NCI-H524 (cell line): Measurements from ENCODE around the gene MASTL.
"Not testable (repeated sequence)": the region's sequence is repeated elsewhere in the genome, so short reads cannot be mapped to it uniquely, and the experiment has no call there.

Experiments used
- DNase-seq, 2 experiments: peaks; one replicate each; lab custom pipeline; 2025; lab: John Stamatoyannopoulos, UW

The MASTL gene

DNA sequence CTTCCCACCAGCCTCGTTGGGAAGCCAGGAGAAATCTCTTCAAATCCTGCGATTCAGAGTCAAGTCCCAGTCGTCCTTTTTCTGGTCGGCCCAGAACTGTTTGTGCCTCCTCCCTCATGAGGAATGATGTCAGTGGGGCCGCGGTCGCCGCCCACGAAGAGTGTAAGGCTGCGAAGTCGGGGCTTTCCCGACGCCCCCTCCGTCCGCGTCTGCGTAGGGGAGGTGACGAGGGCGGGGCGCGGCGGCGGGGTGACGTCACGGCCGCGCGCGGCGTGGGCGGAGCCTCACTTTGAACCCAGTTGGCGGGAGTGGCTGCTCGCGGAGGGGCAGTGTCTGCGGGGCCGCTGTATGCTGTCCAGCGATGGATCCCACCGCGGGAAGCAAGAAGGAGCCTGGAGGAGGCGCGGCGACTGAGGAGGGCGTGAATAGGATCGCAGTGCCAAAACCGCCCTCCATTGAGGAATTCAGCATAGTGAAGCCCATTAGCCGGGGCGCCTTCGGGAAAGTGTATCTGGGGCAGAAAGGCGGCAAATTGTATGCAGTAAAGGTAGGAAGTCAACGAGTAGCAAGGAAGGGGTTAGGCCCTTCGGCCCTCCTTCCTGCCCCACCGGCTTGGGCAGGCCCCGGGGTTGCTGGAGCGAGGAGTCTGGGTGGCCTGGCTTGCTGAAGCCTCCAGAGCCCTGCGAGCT lies at the start of gene MASTL:
MASTL (plus strand) TSS at position 287 of the 689 bp plus-strand sequence; CDS start at position 362, 75 bp downstream.
- DNase-seq = peak; percentile 47 to 71

DNA sequence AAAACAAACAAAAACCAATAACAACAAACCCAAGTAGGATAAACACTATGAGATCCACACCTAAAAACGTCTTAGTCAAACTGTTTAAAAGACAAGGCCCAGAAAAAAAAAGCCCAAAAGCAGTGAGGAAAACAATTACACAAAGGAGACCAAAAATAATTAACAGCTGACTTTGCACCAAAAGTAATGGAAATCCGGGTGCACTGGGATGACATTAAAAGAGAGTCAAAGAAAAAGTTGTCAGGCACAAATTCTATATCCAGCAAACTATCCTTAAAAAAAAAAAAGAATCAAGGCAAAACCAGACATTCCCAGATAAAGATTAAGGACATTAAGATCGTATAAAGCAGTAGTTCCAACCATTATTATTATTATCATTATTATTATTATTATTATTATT lies 47.0 kb upstream of the MASTL start:
- no peak for DNase-seq

DNA sequence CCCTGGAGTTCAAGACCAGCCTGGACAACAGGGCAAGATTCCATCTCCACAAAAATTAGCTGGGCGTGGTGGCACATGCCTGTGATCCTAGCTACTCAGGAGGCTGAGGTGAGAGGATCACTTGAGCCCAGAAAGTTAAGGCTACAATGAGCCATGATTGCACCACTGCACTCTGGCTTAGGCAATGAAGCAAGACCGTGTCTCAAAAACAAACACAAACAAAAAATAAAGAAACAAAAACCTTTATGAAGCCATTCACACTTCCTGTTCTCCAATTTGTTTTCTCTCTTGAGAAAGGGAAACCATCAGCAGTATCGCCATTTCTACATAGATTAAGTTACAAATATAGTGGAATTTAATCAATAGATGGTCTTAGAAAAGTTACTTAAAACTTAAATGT lies 20.8 kb upstream of the MASTL start:
- no peak for DNase-seq

DNA sequence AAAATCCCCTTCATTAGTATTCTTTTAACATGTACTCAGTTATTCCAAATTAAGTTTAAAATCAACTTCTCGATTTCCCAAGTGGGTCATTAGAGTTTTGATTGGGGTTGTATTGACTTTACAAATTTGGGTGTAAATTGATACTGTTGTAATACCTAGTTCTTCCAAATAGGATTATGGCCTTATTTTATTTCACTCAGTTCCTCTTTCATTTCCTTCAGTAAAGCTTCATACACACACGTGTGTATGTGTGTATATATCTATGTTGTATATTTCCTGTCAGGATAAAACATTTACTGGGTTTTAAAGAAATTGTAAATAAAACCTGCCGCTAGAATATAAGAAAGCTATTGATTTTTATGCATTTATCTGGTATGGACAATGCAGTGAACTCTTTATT lies 16.9 kb upstream of the MASTL start:
- DNase-seq = no peak

- no peak for DNase-seq
Measured at GRCh38 chr10:27143686-27144085, 11.5 kb upstream of the MASTL start.

- no peak for DNase-seq
Measured at GRCh38 chr10:27145937-27146336, 9.2 kb upstream of the MASTL start.

DNA sequence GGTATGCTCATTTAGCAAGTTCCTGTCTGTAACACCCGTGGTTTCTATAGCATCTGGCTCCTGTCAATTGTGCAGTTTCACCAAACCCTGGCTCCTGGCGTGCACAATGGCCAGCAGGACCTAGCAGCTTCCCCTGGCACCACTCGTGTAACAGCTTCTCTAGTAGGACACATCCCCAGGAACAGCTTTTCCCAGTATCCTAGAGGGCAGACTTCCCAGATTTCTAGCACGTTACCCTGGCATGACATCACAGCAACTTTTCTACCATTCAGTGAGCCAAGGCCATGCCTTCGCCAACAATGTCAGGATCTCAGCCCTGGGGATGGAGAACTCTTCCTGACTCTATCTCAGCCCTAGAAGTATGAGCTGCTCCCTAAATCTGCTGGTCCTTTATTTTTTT lies 7.5 kb upstream of the MASTL start:
- DNase-seq = no peak

DNA sequence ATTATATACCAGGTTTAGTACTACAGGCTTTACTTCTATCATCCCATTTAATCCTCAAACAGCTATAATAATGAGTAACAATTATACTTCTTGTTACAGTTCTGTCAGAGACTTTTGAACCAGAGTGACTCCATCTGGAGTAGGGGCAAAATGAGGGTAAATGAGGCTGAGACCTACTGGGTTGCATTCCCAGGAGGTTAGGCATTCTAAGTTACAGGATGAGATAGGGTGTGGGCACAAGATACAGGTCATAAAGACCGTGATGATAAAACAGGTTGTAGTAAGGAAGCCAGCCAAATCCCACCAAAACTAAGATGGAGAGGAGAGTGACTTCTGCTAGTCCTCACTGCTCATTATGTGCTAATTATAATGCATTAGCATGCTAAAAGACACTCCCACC lies 4.9 kb upstream of the MASTL start:
- no peak for DNase-seq

GRCh38 chr10:27152687-27153086 lies 2.5 kb upstream of the MASTL start:
- no peak for DNase-seq

- DNase-seq = no peak
Measured at GRCh38 chr10:27153329-27153728, 1.8 kb upstream of the MASTL start.

GRCh38 chr10:27153845-27154193 lies 1.3 kb upstream of the MASTL start:
- DNase-seq = no peak

- DNase-seq = not testable (repeated sequence)
Measured at GRCh38 chr10:27156566-27156965, 1.4 kb downstream of the MASTL start.

GRCh38 chr10:27157150-27157549 lies 2.0 kb downstream of the MASTL start:
- no peak for DNase-seq

DNA sequence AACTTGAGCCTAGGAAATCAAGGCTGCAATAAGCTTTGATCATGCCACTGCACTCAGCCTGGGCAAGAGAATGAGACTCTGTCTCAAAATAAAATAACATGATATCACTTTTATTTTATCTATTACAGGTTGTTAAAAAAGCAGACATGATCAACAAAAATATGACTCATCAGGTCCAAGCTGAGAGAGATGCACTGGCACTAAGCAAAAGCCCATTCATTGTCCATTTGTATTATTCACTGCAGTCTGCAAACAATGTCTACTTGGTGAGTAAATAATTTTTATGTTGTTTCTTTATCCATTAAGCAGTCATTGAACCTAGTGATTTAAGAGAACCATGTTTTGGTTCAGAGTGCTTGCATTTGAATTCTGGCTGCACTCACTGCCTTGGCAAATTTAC lies 3.3 kb downstream of the MASTL start:
- DNase-seq = no peak

DNA sequence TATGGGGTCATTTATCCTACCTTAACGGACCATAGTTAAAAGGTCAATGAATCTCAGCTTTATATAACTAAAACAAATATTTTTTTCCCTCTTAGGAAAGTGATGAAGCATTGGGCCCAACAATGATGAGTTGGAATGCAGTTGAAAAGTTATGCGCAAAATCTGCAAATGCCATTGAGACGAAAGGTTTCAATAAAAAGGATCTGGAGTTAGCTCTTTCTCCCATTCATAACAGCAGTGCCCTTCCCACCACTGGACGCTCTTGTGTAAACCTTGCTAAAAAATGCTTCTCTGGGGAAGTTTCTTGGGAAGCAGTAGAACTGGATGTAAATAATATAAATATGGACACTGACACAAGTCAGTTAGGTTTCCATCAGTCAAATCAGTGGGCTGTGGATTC lies 14.7 kb downstream of the MASTL start:
- DNase-seq = no peak

DNA sequence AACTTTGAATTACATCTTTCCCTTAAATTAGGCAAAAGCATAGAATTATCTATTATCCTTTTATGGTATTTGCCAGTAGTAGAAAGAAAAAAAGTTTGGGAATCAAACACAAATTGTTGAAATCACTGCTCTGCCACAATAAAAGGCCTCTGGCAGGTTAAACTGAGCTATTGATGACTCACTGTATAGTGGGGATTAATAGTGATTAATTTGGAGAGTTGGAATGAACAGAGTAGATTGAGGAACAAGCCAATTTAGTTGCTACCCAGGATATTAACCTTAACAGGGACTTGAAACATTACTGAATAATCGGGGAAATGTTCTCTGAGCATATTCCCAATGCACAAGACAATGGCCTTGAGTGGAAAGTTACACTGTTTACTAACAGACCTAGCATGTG lies 33.1 kb downstream of the MASTL start:
- DNase-seq = no peak

GRCh38 chr10:27188897-27189296 lies 33.7 kb downstream of the MASTL start:
- DNase-seq = no peak

- no peak for DNase-seq
Measured at GRCh38 chr10:27190508-27190907, 35.4 kb downstream of the MASTL start.

DNA sequence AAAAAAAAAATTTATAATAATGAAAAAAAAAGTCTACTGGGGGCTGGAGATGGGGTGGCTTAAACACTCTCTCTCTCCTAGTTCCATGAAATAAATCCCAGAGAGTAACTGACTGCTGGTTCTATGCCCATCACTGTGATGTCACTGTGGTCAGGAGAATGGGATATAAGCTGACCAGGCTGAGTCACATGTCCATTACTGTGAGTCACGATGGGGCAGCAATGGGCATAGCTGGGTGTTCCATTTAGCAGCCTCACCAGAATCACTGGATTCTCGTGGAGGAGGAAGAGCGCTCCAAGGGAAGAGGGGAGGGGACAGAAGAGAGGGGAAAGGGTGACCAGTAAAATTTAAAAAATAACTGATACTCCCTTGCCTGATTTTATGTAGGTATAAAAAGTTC lies 37.1 kb downstream of the MASTL start:
- DNase-seq = no peak

DNA sequence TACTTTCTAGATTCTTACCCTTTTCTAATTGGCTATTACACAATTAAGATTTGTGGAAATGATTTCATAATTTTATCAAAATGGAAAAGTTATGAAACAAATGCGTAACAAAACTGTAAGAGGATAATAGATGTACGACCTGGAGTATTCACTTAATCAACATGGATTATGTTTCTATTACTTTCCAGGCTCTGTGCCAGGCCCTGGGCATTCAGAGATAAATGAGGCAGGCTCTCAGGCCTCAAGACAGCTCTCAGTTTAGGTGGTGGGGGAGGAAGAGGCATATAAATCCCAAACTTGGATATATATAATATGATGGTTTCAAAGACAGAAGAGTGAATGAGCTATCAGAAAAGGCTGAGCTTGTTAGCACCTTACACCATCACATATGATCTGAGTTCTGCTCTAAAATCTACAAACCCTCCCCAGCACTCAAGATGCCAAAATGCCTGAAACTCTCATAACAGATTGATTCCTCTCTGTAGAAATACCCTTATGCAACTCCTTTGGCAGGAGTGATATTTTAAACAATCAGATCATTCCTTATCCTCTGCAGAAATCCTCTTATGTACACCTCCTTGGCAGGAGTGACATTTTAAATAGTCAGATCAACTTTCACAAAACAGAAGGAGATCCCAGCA lies 42.9 kb downstream of the MASTL start:
- DNase-seq = peak; percentile 37 to 66

DNA sequence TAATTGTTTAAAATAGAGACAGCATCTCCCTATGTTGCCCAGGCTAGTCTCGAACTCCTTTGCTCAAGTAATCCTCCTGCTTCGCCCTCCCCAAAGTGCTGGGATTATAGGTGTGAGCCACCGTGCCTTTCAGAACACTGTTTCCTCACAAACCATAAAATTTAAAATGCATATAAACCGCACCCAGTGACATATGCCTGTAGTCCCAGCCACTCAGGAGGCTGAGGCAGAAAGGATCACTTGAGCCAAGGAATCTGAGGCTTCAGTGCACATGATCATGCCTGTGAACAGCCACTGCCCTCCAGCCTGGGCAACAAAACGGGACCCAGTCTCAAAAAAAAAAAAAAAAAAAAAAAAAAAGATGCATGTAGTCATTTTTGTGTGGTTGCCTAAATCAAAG lies 48.7 kb downstream of the MASTL start:
- DNase-seq = no peak

DNA sequence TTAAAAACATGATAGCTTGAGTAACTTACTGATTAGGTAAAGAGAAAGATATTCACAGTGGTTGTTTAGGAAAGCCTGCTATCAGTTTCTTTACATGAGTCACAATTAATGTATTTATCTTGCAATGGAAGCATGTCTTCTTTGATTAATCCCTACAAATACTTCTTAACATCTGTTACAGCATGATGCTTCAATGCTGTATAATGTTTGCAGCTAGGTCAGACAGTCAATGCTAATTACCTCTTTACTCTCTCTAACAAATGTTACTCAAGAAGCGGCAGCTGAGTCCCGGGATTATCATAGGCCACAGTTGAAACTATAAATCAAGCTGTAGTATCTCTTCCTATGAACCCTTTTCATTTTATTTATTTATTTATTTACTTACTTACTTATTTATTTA lies 52.2 kb downstream of the MASTL start:
- peak; percentile 0 to 73 for DNase-seq

DNA sequence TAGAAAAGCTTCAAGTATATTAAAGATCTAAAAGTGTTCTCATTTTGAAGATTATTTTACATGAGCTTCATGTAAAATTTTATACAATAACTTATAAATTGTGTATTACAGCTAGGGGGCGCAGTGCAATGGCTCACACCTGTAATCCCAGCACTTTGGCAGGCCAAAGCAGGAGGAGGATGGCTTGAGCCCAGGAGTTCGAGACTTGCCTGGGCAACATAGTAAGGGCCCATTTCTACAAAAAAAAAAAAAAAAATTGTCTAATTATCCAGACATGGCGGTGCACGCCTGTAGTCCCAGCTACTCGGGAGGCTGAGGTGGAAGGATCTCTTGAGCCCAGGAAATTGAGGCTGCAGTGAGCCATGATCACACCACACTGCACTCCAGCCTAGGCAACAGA lies 68.8 kb downstream of the MASTL start:
- peak in 1 of 2 experiments; percentile 1 for DNase-seq

DNA sequence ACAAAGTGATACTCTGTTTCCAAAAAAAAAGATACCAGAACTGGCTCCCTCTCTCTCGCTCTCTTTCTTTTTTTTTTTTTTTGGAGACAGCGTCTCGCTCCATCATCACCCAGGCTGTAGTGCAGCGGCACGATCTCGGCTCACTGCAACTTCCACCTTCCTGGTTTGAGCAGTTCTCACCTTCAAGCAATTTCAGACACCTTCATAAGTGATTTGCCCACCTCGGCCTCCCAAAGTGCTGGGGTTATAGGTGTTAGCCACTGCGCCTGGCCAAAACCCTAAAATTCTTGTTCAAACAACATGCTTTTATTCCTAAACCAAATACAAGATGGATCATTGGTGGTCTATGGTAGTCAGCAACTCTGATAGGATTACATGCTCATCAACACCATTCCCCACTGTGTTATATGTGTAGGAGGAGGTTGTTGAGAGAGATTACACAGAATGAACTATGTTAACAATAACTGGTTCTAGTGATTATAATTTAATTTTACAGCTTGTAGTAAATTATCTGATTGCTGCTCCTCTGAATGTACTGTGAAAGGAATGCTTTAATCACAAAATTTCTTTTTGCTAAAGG lies 69.9 kb downstream of the MASTL start:
- DNase-seq = no peak
